Right atrium auricular region (tissue), 2 donors: ENCODE measurements around the gene CLNS1A. TPM values are rescaled to one million over a fixed set of nuclear protein-coding genes. Genes with fewer than 3 reads are reported as not detected.
A peak's percentile ranks its signal among the peaks of the same experiment; 100 is the strongest.

Source experiments
- DNase-seq: peaks from one replicate; pipeline ENCODE4 v3.0.0-alpha.2; 2019; ENCODE audit warnings: low spot score
- H3K27ac ChIP-seq, 2 donors: fragments of 200-600 bp; sonication (generic); 1 replicate in 1 of 2; 2 replicates in 1 of 2; pipeline ENCODE4 v1.5.1; 2016 to 2019
- H3K27me3 ChIP-seq, 2 donors: fragments of 200-600 bp; sonication (generic); one replicate each; pipeline versions ENCODE4 v1.5.1 to v1.6.0; 2017 to 2019
- H3K36me3 ChIP-seq: fragments of 200-600 bp; sonication (generic); one replicate; pipeline ENCODE4 v1.5.1; 2016
- H3K4me1 ChIP-seq, 2 donors: fragments of 200-600 bp; sonication (generic); one replicate each; pipeline versions ENCODE4 v1.5.1 to v1.6.0; 2017 to 2019
- H3K4me3 ChIP-seq, 2 donors: fragments of 200-600 bp; sonication (generic); 1 replicate in 1 of 2; 2 replicates in 1 of 2; pipeline ENCODE4 v1.5.1; 2017 to 2019; ENCODE audit warnings: mild to moderate bottlenecking in 1 of 2, moderate library complexity in 1 of 2
- H3K9me3 ChIP-seq, 2 donors: fragments of 200-600 bp; sonication (generic); one replicate each; pipeline ENCODE4 v1.5.1; 2019
- total RNA-seq, 2 donors: library from RNA; depleted of rRNA; stranded (reverse); fragments of >200 nt; gene quantifications; one replicate each; pipeline ENCODE4 v1.1.0, GENCODE V29; 2016
- TF ChIP-seq, protein P1 (sequence below), 2 donors: fragments of 200-600 bp; sonication (generic); IDR thresholded peaks; one replicate each; pipeline ENCODE4 v1.5.1; 2019; ENCODE audit warnings: antibody characterized with exemption in 2 of 2

Gene CLNS1A
- total RNA-seq, 2 donors from 2014 or later: 55.2 to 59.2 TPM

DNA sequence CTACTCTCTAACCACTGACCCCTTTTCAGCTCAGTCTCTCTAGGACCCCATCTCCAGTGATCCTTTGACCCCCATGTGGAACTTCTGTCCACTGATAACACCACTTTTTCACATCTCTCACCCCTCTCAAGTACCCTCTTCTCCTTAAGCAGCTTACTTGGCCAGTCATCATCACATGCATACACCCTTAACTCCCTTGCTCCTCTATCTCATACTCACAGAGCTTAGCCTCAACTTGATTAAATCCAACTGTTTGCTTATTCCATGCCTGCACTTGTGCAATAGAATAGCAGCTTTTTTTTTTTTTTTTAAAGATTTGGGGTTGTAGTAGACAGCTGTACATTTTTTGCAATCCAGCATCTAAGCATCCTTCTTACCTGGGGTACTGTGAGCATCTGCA is 25.7 kb downstream of the CLNS1A start:
- Histone ChIP-seq H3K27me3 (no peaks in the 10 kb centered on the region), H3K27ac (no peak overlapping the region), H3K4me3 (no peak overlapping the region), H3K9me3 (no peaks in the 10 kb centered on the region), H3K36me3 (peaks cover 37% of the 10 kb centered on the region), H3K4me1 (no peaks in the 10 kb centered on the region)
- no peak for DNase-seq
- TF ChIP-seq, protein P1, sequence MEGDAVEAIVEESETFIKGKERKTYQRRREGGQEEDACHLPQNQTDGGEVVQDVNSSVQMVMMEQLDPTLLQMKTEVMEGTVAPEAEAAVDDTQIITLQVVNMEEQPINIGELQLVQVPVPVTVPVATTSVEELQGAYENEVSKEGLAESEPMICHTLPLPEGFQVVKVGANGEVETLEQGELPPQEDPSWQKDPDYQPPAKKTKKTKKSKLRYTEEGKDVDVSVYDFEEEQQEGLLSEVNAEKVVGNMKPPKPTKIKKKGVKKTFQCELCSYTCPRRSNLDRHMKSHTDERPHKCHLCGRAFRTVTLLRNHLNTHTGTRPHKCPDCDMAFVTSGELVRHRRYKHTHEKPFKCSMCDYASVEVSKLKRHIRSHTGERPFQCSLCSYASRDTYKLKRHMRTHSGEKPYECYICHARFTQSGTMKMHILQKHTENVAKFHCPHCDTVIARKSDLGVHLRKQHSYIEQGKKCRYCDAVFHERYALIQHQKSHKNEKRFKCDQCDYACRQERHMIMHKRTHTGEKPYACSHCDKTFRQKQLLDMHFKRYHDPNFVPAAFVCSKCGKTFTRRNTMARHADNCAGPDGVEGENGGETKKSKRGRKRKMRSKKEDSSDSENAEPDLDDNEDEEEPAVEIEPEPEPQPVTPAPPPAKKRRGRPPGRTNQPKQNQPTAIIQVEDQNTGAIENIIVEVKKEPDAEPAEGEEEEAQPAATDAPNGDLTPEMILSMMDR (IDR thresholded peaks at IDR 0.05): no peak

- no peak for DNase-seq
- peaks cover 17% of the 10 kb centered on the region for H3K36me3 ChIP-seq
- no peak overlapping the region for H3K27ac ChIP-seq
- H3K9me3 ChIP-seq: no peaks in the 10 kb centered on the region
- H3K4me1 ChIP-seq: no peaks in the 10 kb centered on the region
- TF ChIP-seq, protein P1 (IDR thresholded peaks at IDR 0.05): no peak
- no peak overlapping the region for H3K4me3 ChIP-seq
- H3K27me3 ChIP-seq: no peaks in the 10 kb centered on the region
These were observed 28.4 kb downstream of the CLNS1A start for GRCh38 chr11:77609234-77609633.

- Histone ChIP-seq H3K4me1 (peaks cover 0 to 14% of the 10 kb centered on the region in 2 donors), H3K4me3 (no peak overlapping the region), H3K9me3 (no peaks in the 10 kb centered on the region), H3K27me3 (no peaks in the 10 kb centered on the region), H3K27ac (no peak overlapping the region), H3K36me3 (peaks cover 6% of the 10 kb centered on the region)
- TF ChIP-seq, protein P1 (IDR thresholded peaks at IDR 0.05): no peak
- no peak for DNase-seq
These were observed 33.3 kb downstream of the CLNS1A start for GRCh38 chr11:77604281-77604680.

DNA sequence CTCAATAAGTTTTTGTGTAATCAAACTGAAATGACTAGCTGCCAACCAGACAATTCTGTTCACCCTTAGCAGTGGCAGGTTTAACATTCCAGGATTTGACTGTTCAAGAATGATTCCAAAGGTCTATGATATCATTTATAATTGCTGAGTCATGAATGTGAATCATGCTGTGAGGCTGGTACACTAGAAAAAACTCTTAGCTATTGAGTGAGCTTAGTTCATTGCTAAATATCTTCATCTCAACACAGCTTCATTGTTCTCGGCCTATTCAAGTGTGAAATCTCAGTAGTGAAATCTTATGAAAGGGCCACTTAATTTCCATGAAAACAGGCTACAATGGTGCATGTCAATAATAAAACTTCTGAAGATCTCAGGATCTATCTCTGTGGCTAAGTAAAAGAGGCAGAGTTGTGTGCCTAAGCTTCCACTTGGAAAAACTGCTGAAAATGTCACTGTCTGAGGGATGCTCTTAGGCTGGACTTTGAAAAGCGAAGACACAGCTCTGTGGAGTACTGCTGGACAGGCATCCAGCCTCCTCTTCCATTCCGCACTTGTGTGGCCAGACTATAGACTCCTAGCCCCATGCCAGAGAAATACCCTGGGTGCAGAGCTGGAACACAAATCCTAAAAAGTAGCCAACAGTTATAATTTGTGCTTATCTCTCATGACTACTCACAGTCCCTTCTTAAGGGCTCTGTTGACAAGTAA is 35.1 kb downstream of the CLNS1A start:
- Histone ChIP-seq H3K9me3 (no peaks in the 10 kb centered on the region), H3K36me3 (peaks cover 6% of the 10 kb centered on the region), H3K27ac (peak overlapping the region in 1 of 2 donors; percentile 51), H3K27me3 (no peaks in the 10 kb centered on the region), H3K4me1 (peaks cover 0 to 14% of the 10 kb centered on the region in 2 donors), H3K4me3 (no peak overlapping the region)
- DNase-seq: no peak
- TF ChIP-seq, protein P1 (IDR thresholded peaks at IDR 0.05): no peak

- no peaks in the 10 kb centered on the region for H3K9me3 ChIP-seq
- H3K36me3 ChIP-seq: no peaks in the 10 kb centered on the region
- TF ChIP-seq, protein P1 (IDR thresholded peaks at IDR 0.05): no peak
- peaks cover 0 to 14% of the 10 kb centered on the region in 2 donors for H3K4me1 ChIP-seq
- no peak for DNase-seq
- no peak overlapping the region for H3K27ac ChIP-seq
- no peak overlapping the region for H3K4me3 ChIP-seq
- no peaks in the 10 kb centered on the region for H3K27me3 ChIP-seq
These were observed 39.4 kb downstream of the CLNS1A start for GRCh38 chr11:77598195-77598594.

- Histone ChIP-seq H3K4me1 (peaks cover 0 to under 1% of the 10 kb centered on the region in 2 donors), H3K27ac (no peak overlapping the region), H3K4me3 (no peak overlapping the region), H3K36me3 (no peaks in the 10 kb centered on the region), H3K27me3 (no peaks in the 10 kb centered on the region), H3K9me3 (no peaks in the 10 kb centered on the region)
- TF ChIP-seq, protein P1 (IDR thresholded peaks at IDR 0.05): no peak
- DNase-seq: no peak
These were observed 41.0 kb downstream of the CLNS1A start for GRCh38 chr11:77596626-77597025.
